ENCODE data around the gene USP34. TPM values are rescaled to one million over a fixed set of nuclear protein-coding genes. Genes with fewer than 3 reads are reported as not detected.
"Not testable (repeated sequence)": the region's sequence is repeated elsewhere in the genome, so short reads cannot be mapped to it uniquely, and the experiment has no call there.

The USP34 gene
- total RNA-seq, 1 donor from 2014 or later, result 83.2 TPM

GRCh38 chr2:61454383-61454782, 16.5 kb downstream of the USP34 start:
- Histone ChIP-seq H3K27me3 (ENCODE audit: control insufficient read depth, insufficient read depth, low read length) (no peaks in the 10 kb centered on the region), H3K4me3 (ENCODE audit: low read depth, low read length) (no peak overlapping the region), H3K36me3 (ENCODE audit: control insufficient read depth, insufficient read depth, low read length) (no peaks in the 10 kb centered on the region)
- TF ChIP-seq, protein P1, sequence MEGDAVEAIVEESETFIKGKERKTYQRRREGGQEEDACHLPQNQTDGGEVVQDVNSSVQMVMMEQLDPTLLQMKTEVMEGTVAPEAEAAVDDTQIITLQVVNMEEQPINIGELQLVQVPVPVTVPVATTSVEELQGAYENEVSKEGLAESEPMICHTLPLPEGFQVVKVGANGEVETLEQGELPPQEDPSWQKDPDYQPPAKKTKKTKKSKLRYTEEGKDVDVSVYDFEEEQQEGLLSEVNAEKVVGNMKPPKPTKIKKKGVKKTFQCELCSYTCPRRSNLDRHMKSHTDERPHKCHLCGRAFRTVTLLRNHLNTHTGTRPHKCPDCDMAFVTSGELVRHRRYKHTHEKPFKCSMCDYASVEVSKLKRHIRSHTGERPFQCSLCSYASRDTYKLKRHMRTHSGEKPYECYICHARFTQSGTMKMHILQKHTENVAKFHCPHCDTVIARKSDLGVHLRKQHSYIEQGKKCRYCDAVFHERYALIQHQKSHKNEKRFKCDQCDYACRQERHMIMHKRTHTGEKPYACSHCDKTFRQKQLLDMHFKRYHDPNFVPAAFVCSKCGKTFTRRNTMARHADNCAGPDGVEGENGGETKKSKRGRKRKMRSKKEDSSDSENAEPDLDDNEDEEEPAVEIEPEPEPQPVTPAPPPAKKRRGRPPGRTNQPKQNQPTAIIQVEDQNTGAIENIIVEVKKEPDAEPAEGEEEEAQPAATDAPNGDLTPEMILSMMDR (IDR thresholded peaks at IDR 0.05; ENCODE audit: insufficient read depth, low read length, severe bottlenecking), result no peak
- FAIRE-seq (no peak), DNase-seq (ENCODE audit: low read depth) (no peak)

DNA sequence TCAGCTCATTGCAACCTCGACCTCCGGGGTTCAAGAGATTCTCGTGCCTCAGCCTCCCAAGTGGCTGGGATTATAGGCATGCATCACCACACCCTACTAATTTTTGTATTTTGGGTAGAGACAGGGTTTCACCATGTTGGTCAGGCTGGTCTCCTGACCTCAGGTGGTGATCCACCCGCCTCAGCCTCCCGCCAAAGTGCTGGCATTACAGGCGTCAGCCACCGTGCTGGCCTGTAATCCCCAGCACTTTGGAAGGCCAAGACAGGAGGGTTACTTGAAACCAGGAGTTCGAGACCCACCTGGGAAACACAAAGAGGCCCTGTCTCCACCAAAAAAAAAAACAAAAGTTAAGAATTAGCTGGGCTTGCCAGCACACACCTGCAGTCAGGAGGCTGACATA, 18.5 kb downstream of the USP34 start:
- no peaks in the 10 kb centered on the region for H3K27me3 ChIP-seq (ENCODE audit: control insufficient read depth, insufficient read depth, low read length)
- TF ChIP-seq, protein P1 (IDR thresholded peaks at IDR 0.05; ENCODE audit: insufficient read depth, low read length, severe bottlenecking), result no peak
- no peak overlapping the region for H3K4me3 ChIP-seq (ENCODE audit: low read depth, low read length)
- FAIRE-seq (no peak), DNase-seq (ENCODE audit: low read depth) (no peak)
- no peaks in the 10 kb centered on the region for H3K36me3 ChIP-seq (ENCODE audit: control insufficient read depth, insufficient read depth, low read length)

- TF ChIP-seq, protein P1 (IDR thresholded peaks at IDR 0.05; ENCODE audit: insufficient read depth, low read length, severe bottlenecking), result no peak
- no peak overlapping the region for H3K4me3 ChIP-seq (ENCODE audit: low read depth, low read length)
- H3K36me3 ChIP-seq (ENCODE audit: control insufficient read depth, insufficient read depth, low read length), result no peaks in the 10 kb centered on the region
- no peak for DNase-seq (ENCODE audit: low read depth)
- no peaks in the 10 kb centered on the region for H3K27me3 ChIP-seq (ENCODE audit: control insufficient read depth, insufficient read depth, low read length)
- FAIRE-seq, result no peak
Observed at GRCh38 chr2:61451178-61451577, 19.7 kb downstream of the USP34 start.

DNA sequence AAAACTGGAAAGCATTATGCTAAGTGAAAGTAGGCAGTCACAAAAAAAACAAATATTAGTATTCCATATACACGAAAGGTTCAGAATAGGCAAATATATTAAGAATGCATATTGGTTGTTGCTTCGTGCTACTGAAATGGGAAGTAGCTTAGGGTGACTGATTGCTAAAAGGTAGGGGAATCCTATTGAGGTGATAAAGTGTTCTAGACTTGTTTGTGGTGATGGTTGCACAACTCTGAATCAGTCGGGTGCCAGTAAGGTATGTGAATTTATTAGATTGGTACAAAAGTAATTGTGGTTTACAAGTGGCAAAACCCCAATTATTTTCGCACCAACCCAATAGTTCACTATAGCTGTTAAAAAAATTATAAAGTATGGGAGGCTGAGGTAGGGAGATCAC, 20.7 kb downstream of the USP34 start:
- FAIRE-seq, result no peak
- H3K27me3 ChIP-seq (ENCODE audit: control insufficient read depth, insufficient read depth, low read length), result no peaks in the 10 kb centered on the region
- TF ChIP-seq, protein P1 (IDR thresholded peaks at IDR 0.05; ENCODE audit: insufficient read depth, low read length, severe bottlenecking), result no peak
- DNase-seq (ENCODE audit: low read depth), result peak; percentile 69
- no peak overlapping the region for H3K4me3 ChIP-seq (ENCODE audit: low read depth, low read length)
- no peaks in the 10 kb centered on the region for H3K36me3 ChIP-seq (ENCODE audit: control insufficient read depth, insufficient read depth, low read length)

DNA sequence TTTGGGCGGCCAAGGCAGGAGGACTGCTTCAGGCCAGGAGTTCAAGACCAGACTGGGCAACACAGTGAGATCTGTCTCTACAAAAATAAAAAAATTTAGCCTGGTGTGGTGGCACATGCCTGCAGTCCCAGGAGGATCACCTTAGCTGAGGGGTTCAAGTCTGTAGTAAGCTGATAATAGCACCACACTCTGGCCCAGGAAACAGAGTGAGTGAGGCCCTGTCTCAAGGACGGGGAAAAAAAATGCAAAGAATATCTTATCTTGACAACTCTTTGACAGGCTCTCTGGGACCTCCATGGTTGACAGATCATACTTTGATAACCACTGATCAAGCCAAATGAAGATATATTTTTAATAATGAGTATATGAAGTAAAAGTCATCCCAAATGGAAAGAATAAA, 22.7 kb downstream of the USP34 start:
- DNase-seq (ENCODE audit: low read depth) (no peak), FAIRE-seq (no peak)
- no peaks in the 10 kb centered on the region for H3K27me3 ChIP-seq (ENCODE audit: control insufficient read depth, insufficient read depth, low read length)
- H3K36me3 ChIP-seq (ENCODE audit: control insufficient read depth, insufficient read depth, low read length), result no peaks in the 10 kb centered on the region
- TF ChIP-seq, protein P1 (IDR thresholded peaks at IDR 0.05; ENCODE audit: insufficient read depth, low read length, severe bottlenecking), result no peak
- no peak overlapping the region for H3K4me3 ChIP-seq (ENCODE audit: low read depth, low read length)

DNA sequence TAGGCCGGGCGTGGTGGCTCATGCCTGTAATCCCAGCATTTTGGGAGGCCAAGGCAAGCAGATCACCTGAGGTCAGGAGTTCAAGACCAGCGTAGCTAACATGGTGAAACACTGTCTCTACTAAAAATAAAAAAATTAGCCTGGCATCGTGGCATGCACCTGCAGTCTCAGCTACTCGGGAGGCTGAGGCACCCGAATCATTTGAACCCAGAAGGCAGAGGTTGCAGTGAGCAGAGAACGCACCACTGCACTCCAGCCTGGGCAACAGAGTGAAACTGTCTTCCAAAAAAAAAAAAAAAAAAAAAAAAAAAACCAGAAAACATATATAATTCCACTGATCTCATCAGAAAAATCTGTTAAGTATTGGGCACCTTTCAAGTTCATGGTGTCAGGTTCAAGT, 23.9 kb downstream of the USP34 start:
- not testable (repeated sequence) for H3K36me3 ChIP-seq (ENCODE audit: control insufficient read depth, insufficient read depth, low read length); DNase-seq (ENCODE audit: low read depth); H3K4me3 ChIP-seq (ENCODE audit: low read depth, low read length); H3K27me3 ChIP-seq (ENCODE audit: control insufficient read depth, insufficient read depth, low read length); FAIRE-seq
